ENCODE data around the gene C19orf38.

DNA sequence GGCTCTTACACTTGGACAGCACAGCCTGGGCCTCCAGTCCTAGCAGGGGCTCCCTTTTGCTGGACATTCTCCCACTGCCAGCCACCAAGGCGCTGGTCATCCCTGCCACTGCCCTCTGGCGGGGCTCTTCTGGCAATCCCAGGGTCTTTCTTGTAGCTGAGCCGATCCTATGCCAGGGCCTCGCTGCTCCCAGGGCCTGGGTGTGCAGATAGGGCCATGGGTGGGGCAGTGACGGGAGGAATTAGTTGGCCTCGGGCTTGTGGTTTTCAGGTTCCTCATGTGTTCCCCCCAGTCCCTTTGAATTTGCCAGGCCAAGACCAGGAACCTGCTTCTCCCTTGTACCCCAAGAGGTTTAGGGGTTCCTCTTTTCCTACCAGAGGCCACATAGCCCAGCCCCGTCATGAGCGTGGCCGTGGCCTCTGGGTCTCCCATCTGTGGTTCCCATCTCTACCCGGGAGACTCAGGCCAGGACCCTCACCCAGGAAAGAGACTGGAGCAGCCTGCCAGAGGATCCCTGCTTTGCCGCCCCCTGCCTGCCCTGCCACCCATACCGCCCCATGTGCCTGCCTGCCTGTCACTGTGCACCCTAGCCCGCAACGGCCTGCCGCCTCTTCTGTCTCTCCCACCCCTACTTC, 38.4 kb upstream of the C19orf38 start:
- TF ChIP-seq, protein P1, sequence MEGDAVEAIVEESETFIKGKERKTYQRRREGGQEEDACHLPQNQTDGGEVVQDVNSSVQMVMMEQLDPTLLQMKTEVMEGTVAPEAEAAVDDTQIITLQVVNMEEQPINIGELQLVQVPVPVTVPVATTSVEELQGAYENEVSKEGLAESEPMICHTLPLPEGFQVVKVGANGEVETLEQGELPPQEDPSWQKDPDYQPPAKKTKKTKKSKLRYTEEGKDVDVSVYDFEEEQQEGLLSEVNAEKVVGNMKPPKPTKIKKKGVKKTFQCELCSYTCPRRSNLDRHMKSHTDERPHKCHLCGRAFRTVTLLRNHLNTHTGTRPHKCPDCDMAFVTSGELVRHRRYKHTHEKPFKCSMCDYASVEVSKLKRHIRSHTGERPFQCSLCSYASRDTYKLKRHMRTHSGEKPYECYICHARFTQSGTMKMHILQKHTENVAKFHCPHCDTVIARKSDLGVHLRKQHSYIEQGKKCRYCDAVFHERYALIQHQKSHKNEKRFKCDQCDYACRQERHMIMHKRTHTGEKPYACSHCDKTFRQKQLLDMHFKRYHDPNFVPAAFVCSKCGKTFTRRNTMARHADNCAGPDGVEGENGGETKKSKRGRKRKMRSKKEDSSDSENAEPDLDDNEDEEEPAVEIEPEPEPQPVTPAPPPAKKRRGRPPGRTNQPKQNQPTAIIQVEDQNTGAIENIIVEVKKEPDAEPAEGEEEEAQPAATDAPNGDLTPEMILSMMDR (IDR thresholded peaks at IDR 0.05 in 8 of 11, conservative IDR thresholded peaks at IDR 0.05 in 3 of 11), result no peak
- TF ChIP-seq POLR2AphosphoS5 (IDR thresholded peaks at IDR 0.05), result peak in 1 of 3 donors; percentile 47
